Esophagus squamous epithelium (tissue), 5 donors: ENCODE results near the gene AGAP5. TPM values are rescaled to one million over a fixed set of nuclear protein-coding genes. Genes with fewer than 3 reads are reported as not detected.

Source experiments
- DNase-seq: peaks from one replicate; lab custom pipeline; 2025; lab: John Stamatoyannopoulos, UW
- H3K27ac ChIP-seq, 4 donors: fragments of 200-600 bp; sonication (generic); one replicate each; pipeline ENCODE4 v1.5.1; 2016 to 2019; ENCODE audit warnings: mild to moderate bottlenecking in 1 of 4
- H3K27me3 ChIP-seq, 4 donors: fragments of 200-600 bp; sonication (generic); 1 replicate in 3 of 4; 2 replicates in 1 of 4; pipeline versions ENCODE4 v1.5.1 to v1.6.0; 2017 to 2021; ENCODE audit warnings: antibody characterized with exemption in 1 of 4
- H3K36me3 ChIP-seq, 3 donors: fragments of 200-600 bp; sonication (generic); one replicate each; pipeline ENCODE4 v1.5.1; 2016 to 2019
- H3K4me1 ChIP-seq, 3 donors: fragments of 200-600 bp; sonication (generic); one replicate each; pipeline ENCODE4 v1.5.1; 2017 to 2019
- H3K4me3 ChIP-seq, 4 donors: fragments of 200-600 bp; sonication (generic); 1 replicate in 3 of 4; 2 replicates in 1 of 4; pipeline ENCODE4 v1.5.1; 2016 to 2019; ENCODE audit warnings: mild to moderate bottlenecking in 2 of 4, moderate library complexity in 1 of 4
- H3K9me3 ChIP-seq, 3 donors: fragments of 200-600 bp; sonication (generic); one replicate each; pipeline ENCODE4 v1.5.1; 2016 to 2019
- CTCF ChIP-seq, 6 experiments: fragments of 450-650 bp in 4 of 6; fragments of 200-600 bp in 2 of 6; sonication (generic) in 2 of 6; IDR thresholded peaks; one replicate each; pipeline ENCODE4 v1.5.1; 2016 to 2019; ENCODE audit warnings: antibody characterized with exemption in 6 of 6, mild to moderate bottlenecking in 4 of 6, moderate library complexity in 4 of 6
- POLR2A ChIP-seq, 4 donors: fragments of 450-650 bp; IDR thresholded peaks; one replicate each; pipeline ENCODE4 v1.6.1; 2017; ENCODE audit warnings: antibody characterized with exemption in 4 of 4, mild to moderate bottlenecking in 4 of 4, moderate library complexity in 3 of 4
- WGBS, 2 donors: methylation state at CpG; one replicate each; pipeline ENCODE4 v1.1.5; 2018; 5-methylcytosine and 5-hydroxymethylcytosine counted together
- intact Hi-C: fragments of 100-400 bp; cut with DNase I; formaldehyde crosslinking; loops from one replicate; pipeline ENCODE4 v1.15.0; 2022
- total RNA-seq, 4 donors: library from RNA; depleted of rRNA; stranded (reverse); fragments of >200 nt; gene quantifications; one replicate each; pipeline ENCODE4 v1.1.0, GENCODE V29; 2016
- donor health status: DM: yes; HTN: yes; CAD: no.

The AGAP5 gene
- total RNA-seq, 4 donors from 2014 or later = 1.7 to 7.9 (median 5.9) TPM

- WGBS, 2 donors = 53 to 69% methylated on average over 5 of the region's 5 CpGs
- Histone ChIP-seq H3K27ac (no peak overlapping the region), H3K4me1 (no peaks in the 10 kb centered on the region), H3K4me3 (no peak overlapping the region), H3K27me3 (no peaks in the 10 kb centered on the region), H3K9me3 (no peaks in the 10 kb centered on the region), H3K36me3 (no peaks in the 10 kb centered on the region)
- TF ChIP-seq CTCF (IDR thresholded peaks at IDR 0.05) (no peak), POLR2A (IDR thresholded peaks at IDR 0.05) (no peak)
- DNase-seq = no peak
- intact Hi-C loops = no loop called here
Measured at GRCh38 chr10:73634421-73634820, 63.5 kb downstream of the AGAP5 start.

GRCh38 chr10:73629165-73629564, 68.7 kb downstream of the AGAP5 start:
- no peak for DNase-seq
- no peaks in the 10 kb centered on the region for H3K9me3 ChIP-seq
- intact Hi-C loops = no loop called here
- no peaks in the 10 kb centered on the region for H3K27me3 ChIP-seq
- no peak overlapping the region for H3K4me3 ChIP-seq
- no peak overlapping the region for H3K27ac ChIP-seq
- TF ChIP-seq CTCF (IDR thresholded peaks at IDR 0.05) = no peak
- TF ChIP-seq POLR2A (IDR thresholded peaks at IDR 0.05) = no peak
- H3K4me1 ChIP-seq = peaks cover 7 to 36% (median 13%) of the 10 kb centered on the region in 3 donors
- WGBS, 2 donors = 89 to 90% methylated on average over 4 to 5 of the region's 5 CpGs
- no peaks in the 10 kb centered on the region for H3K36me3 ChIP-seq

GRCh38 chr10:73628405-73628804, 69.5 kb downstream of the AGAP5 start:
- no peaks in the 10 kb centered on the region for H3K36me3 ChIP-seq
- DNase-seq = no peak
- H3K4me1 ChIP-seq = peaks cover 7 to 37% (median 13%) of the 10 kb centered on the region in 3 donors
- H3K27ac ChIP-seq = no peak overlapping the region
- TF ChIP-seq POLR2A (IDR thresholded peaks at IDR 0.05) (no peak), CTCF (IDR thresholded peaks at IDR 0.05) (no peak)
- H3K9me3 ChIP-seq = no peaks in the 10 kb centered on the region
- intact Hi-C loops = no loop called here
- H3K4me3 ChIP-seq = no peak overlapping the region
- 36 to 51% methylated on average over 7 of the region's 7 CpGs for WGBS, 2 donors
- H3K27me3 ChIP-seq = no peaks in the 10 kb centered on the region

DNA sequence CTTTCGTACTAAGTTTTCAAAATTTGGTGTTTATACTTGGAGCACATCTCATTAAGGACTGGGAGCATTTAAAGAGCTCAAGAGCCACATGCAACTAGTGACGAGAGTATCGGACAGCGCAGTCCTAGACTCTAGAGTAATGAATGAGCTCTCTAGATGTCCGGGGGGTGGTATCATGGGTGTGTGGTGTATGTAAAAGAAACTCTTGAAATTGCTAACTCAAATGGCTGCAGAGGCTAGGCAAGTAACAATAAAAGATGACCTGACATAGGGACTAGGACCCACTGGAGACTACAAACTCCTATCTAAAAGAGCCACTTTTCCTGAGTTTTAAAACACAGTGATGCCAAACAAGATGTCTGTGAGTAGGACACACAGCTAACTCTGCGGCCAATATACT, 70.6 kb downstream of the AGAP5 start:
- Histone ChIP-seq H3K4me3 (no peak overlapping the region), H3K4me1 (peaks cover 7 to 37% (median 13%) of the 10 kb centered on the region in 3 donors), H3K9me3 (no peaks in the 10 kb centered on the region), H3K27me3 (no peaks in the 10 kb centered on the region), H3K27ac (no peak overlapping the region), H3K36me3 (no peaks in the 10 kb centered on the region)
- no peak for DNase-seq
- TF ChIP-seq CTCF (IDR thresholded peaks at IDR 0.05) = no peak
- no peak for TF ChIP-seq POLR2A (IDR thresholded peaks at IDR 0.05)
- intact Hi-C loops = no loop called here
- 94 to 95% methylated on average over 6 of the region's 6 CpGs for whole genome bisulfite sequencing, 2 donors

- 2 to 6% methylated on average over 16 to 27 of the region's 42 CpGs for WGBS, 2 donors
- intact Hi-C loops = no loop called here
- TF ChIP-seq POLR2A (IDR thresholded peaks at IDR 0.05) (peak in 1 of 4 donors; percentile 51), CTCF (IDR thresholded peaks at IDR 0.05) (no peak)
- H3K4me3 ChIP-seq = peak overlapping the region; percentile 81 to 93 (median 87)
- peak; percentile 82 for DNase-seq
- no peaks in the 10 kb centered on the region for H3K36me3 ChIP-seq
- peaks cover 7 to 37% (median 13%) of the 10 kb centered on the region in 3 donors for H3K4me1 ChIP-seq
- no peaks in the 10 kb centered on the region for H3K27me3 ChIP-seq
- peak overlapping the region; percentile 85 to 90 (median 88) for H3K27ac ChIP-seq
- H3K9me3 ChIP-seq = no peaks in the 10 kb centered on the region
Measured at GRCh38 chr10:73625884-73626752, 71.8 kb downstream of the AGAP5 start.
